ENCODE data around the gene ZFHX3. TPM values are rescaled to one million over a fixed set of nuclear protein-coding genes. Genes with fewer than 3 reads are reported as not detected.

ZFHX3 gene
- total RNA-seq, 1 donor from 2014 or later, result 3.2 TPM

DNA sequence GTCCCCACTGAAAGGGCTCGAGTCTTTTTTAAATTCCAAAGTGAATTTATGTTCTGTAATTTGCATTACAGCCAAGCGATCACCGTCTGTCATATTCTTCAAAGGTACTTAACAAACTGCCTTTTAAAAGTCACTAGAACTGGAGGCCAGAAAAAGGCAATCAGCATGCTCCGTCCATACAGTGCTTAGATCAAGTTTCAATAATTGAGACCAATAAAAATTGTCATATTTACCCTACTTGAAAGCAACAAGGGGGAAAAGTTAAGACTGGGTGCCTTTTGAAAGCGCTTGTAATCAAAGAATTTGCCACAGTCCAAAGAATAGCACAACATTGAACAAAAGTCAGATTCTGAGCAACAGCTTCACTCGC, 9.0 kb upstream of the ZFHX3 start:
- no peak for DNase-seq (ENCODE audit: low read depth, low spot score)

DNA sequence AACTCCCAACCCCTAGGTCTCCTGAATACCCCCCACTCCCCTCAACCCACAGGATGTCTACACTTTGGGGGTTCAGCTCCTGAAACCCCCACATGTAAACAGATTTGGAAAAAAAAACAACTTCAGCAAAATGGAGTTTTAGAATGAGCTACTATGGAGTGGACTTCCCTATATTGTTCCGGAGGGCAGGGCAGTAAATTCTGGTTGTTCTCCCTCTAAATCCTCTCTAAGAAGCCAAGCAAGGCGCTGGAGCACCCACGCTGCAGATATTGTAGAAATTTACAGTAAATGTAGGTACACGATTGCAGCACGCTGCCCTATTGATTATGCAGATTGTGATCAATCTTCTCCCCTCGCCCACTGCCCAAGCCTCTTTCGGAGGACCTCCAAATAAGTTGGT, 8.5 kb upstream of the ZFHX3 start:
- DNase-seq (ENCODE audit: low read depth, low spot score), result no peak

GRCh38 chr16:73054813-73055482, 7.0 kb upstream of the ZFHX3 start:
- no peak for DNase-seq (ENCODE audit: low read depth, low spot score)

- DNase-seq (ENCODE audit: low read depth, low spot score), result no peak
Observed at GRCh38 chr16:73054498-73054812, 6.5 kb upstream of the ZFHX3 start.

- DNase-seq (ENCODE audit: low read depth, low spot score), result no peak
Observed at GRCh38 chr16:73054125-73054484, 6.2 kb upstream of the ZFHX3 start.

DNA sequence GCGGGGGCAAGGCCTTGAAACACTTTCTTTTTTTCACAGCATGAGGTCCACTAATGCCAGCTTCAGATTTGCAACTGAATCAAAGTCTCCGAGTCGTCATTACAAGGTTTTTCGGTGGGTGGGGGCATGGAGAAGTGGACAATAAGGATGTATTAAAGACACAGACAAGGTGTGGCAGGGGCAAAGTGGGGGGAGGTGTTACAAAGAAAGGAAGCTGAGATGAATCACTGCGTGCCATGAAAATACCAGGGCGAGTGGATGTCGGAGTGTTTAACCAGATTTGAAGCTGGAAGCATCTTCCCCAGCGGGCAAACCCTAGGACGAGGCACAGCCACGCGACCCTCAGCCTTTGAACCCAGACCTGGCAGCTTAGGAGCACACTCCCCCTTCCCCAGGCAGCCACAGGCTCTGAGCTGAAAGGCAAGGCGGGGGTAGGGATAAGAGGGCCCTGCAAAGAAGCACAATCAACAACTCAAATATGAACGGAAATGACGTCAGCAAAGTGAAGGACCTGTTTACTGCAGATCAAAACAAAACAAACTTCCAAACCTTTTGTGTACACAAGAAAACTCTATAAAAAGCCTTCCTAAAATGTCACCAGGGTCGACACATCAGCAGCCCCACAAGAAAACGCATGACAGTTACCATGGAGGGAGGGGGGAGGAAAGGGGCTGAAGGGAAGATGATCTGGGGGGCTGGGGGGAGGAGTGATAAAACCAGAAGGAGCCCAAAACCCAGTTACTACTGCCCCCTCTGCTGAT, 5.6 kb upstream of the ZFHX3 start:
- peak; percentile 24 for DNase-seq (ENCODE audit: low read depth, low spot score)

- DNase-seq (ENCODE audit: low read depth, low spot score), result no peak
Observed at GRCh38 chr16:73053038-73053363, 5.1 kb upstream of the ZFHX3 start.

DNA sequence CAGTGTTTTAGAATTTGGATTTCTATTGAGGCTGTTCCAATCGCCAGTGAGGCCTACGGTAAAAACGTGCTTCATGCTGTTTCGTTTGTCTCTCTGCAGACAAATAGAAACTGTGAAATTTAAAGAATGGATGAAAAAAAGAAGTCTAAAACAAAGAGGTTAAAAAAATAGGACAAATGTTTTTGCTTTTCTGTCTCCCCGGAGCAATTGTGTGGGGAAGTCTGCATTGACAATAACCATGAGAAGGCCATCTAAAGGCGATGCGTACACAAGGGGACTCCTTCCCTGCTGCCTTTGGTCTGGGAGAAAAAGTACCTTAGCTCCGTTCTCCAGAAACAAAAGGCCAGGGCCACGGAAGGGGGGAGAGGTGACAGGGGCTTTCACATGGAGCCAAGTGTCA, 4.6 kb upstream of the ZFHX3 start:
- DNase-seq (ENCODE audit: low read depth, low spot score), result no peak

GRCh38 chr16:73051961-73052360, 4.0 kb upstream of the ZFHX3 start:
- no peak for DNase-seq (ENCODE audit: low read depth, low spot score)

- DNase-seq (ENCODE audit: low read depth, low spot score), result no peak
Observed at GRCh38 chr16:73051226-73051625, 3.3 kb upstream of the ZFHX3 start.

DNA sequence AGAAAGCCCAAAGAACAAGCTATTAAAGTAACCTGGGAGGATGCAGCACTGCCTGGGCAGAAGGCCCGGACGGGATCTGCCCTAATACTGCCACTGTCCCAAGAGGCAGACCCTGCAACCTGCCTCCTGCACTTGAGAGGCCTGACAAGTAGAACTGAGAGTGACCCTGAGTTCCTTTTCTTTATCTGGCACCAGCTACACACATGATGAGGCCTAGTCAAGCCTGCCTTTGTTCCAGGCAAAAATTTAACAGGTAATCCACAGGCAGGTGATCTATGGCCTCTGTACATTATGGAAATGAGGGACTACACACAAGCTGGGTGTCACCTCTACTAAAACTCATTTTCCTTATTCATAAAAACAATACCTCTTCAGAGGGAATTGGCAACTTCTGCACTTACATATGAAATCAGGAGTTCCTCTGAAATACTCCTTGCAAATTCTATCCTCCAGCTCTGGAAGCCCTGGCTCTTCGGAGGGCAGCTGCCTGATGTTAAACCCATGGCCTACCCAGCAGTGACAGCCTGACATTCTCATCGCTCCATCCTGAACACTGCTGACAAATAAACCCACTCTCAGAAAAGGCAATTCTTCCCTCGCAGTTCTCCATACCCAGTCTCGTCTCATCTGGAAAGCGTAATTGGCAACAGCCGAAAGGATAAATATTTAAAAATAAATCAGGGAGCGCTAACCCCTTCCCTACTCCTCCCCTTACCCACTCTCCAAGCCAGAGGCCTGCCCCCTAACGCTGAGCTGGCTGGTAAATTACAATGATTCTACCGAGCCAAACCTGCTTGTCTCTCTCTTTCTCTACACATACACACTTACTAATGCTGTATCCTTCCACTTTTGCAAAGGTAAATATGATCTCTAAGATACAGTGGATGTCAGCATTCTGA, 2.5 kb upstream of the ZFHX3 start:
- no peak for DNase-seq (ENCODE audit: low read depth, low spot score)

DNA sequence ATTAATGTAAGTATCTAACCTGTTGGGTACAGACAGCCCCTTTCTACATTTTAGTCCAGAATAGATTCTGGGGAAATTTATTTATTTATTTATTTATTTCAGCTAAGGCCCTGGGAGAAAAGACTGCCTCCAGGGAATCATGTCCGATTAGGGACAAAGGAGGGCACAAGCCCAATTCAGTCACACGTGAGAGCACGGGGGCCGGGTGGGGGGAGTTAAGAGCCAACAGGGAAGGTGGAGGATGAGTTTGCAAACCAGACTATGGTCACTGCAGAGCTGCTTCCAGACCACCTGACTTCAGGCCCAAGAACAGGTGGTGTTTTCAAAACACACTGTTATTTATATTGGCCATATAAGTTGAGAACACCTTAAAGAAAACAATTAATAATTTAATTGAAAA, 1.6 kb upstream of the ZFHX3 start:
- no peak for DNase-seq (ENCODE audit: low read depth, low spot score)

GRCh38 chr16:73049091-73049490, 1.2 kb upstream of the ZFHX3 start:
- no peak for DNase-seq (ENCODE audit: low read depth, low spot score)

DNA sequence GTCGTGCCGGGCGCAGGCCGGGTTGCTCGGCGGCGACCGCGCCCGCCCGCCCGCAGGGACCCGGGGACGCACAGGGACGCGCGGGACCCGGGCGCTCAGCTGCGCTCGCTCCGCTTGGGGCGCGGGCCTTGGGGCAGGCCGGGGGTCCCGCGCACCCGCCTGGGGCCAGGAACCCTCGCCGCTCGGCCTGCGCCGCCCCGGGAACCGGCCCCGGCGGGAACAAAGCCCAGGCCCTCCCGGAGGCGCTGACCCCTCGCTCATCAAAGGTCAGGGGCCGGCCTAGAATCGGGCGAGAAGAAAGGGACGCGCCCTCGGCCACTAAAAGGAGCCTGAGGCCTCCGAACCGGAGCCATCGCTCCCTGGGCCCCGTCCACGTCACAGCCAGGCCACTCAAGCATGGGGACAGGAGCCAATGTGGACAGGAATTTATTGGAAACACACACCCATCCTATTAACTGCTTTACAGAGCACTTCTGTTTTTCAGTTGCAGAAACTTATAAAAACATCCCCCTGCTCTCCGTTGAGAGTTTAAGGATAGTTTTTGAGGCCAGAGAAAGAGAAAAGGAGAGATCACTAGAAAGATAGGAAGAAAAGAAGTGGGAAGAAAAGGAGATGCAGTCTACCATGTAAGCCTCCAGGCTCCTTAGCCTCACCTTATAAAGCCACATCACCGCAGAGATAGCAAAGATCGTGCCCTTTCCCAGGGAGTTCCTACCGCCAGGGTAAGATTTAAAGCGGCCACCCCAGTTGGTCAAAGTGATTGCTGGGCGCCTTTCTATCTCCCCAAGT, 558 bp upstream of the ZFHX3 start:
- DNase-seq (ENCODE audit: low read depth, low spot score), result no peak

DNA sequence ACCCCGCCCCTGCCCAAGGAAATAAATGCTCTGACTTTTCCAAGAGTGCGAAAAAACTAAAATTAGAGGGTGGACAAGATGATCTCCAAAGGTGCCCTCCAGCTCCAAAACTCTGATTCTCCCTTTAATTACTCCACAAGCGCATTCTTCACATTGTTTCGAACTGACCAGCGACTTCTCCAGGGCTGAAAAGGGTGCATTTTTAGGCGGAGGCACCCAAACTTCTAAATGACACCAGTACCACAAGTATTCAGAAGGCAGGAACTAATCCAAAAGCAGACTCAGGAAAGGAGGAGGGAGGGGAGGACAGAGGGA, 750 bp downstream of the ZFHX3 start:
- no peak for DNase-seq (ENCODE audit: low read depth, low spot score)

GRCh38 chr16:73046849-73047214, 1.1 kb downstream of the ZFHX3 start:
- DNase-seq (ENCODE audit: low read depth, low spot score), result no peak

DNA sequence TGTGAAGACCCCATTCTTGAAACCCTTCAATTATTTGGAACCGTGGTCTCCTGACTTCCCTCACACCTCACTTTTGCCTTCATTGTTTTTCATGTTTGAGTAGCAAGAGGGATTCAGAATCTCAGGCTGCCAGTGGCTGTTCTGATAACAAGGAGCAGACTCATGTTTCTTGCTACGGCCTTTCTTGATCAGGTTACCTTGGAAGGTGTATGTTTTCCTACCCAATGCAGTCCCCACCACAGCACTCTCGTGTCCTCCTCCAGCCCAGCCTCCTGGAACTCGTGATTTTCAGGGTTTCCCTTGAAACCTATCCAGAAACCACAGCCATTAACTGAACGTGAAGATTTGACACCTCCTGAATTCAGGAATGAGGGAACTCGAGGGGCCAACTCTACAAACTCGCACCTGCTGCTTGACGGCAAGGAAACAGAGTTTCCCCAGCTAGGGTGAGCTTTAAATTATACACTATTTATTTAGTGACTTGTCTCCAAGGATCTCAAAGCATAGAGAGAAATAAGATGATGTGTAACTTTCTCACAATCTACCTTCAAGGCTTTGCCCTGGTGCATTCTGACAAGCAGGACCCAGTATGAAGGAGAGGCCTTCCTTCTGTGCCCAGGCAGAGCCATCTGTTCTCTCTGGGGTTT, 1.6 kb downstream of the ZFHX3 start:
- no peak for DNase-seq (ENCODE audit: low read depth, low spot score)

- DNase-seq (ENCODE audit: low read depth, low spot score), result no peak
Observed at GRCh38 chr16:73043828-73044467, 4.0 kb downstream of the ZFHX3 start.

- DNase-seq (ENCODE audit: low read depth, low spot score), result no peak
Observed at GRCh38 chr16:73042807-73043206, 5.1 kb downstream of the ZFHX3 start.

DNA sequence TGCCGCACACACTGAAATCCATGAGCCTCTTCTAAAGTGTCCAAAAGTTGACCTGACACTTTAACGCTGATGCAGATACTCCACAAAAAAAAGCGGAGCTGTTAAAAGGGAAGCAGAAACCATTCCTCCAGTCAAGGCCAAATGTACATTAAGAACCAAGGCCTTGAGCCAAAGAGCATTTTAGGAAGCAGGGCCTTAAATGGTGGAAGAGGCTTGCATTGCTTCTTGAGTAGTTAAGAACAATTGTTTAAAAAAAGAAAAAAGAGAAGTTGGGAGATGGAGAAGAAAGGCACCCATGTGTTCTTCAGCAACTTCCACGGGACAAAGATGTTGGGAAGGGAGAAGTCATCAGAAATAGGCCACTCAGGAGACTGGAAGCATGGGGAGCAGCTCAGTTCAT, 6.3 kb downstream of the ZFHX3 start:
- no peak for DNase-seq (ENCODE audit: low read depth, low spot score)

GRCh38 chr16:73040735-73041402, 7.1 kb downstream of the ZFHX3 start:
- DNase-seq (ENCODE audit: low read depth, low spot score), result no peak

All from pulmonary artery endothelial cell (primary cell).